ENCODE results near the gene PDGFD.

GRCh38 chr11:104106136-104106754, 57.7 kb downstream of the PDGFD start:
- TF ChIP-seq CTCF (IDR thresholded peaks at IDR 0.05) (no peak), POLR2A (IDR thresholded peaks at IDR 0.05) (no peak), POLR2AphosphoS5 (IDR thresholded peaks at IDR 0.05; ENCODE audit: insufficient read depth in 1 of 2, low read depth in 1 of 2) (no peak)
